Left hindlimb (tissue), 1 donor: ENCODE results near the gene C7orf33.
A peak's percentile ranks its signal among the peaks of the same experiment; 100 is the strongest.

ENCODE experiments used
- DNase-seq: peaks from one replicate; pipeline ENCODE4 v3.0.0-alpha.2; 2018

The C7orf33 gene

DNA sequence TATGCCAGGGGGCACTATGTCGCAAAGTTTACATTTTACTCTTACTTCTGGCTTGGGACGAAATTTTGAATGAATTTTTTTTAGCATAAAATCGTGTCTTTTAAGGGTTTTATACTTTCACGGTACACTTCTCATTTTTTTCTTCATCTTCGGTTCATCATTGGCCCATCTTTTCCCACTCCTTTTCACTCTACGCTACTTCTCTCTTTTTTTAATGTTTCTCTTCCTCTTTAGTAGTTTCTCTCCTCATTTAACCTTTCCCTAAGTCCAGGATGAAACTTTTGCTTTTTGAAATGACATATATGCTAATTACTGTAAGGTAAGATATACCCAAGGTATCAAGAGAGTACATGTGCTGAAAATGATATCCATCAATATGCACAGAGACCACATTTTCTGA is 39.5 kb downstream of the C7orf33 start:
- no peak for DNase-seq

DNA sequence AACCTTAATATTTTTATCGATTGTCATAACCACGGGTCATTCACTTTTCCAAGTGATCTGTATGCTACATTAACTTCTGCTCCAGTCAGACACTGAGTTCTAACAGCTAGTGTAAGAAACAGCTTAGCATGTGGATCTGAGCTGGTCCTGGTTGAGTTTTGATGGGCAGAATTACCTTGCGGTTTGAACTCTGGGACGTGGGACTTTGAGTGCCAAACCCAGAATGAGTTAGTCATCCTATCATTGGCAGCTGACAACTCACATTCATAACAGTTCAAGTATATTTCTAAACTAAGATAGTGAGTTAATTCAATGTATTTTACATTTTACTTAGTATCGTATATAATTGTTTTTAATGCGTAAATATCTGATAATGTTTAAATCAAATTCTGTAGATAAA is 43.2 kb downstream of the C7orf33 start:
- no peak for DNase-seq

DNA sequence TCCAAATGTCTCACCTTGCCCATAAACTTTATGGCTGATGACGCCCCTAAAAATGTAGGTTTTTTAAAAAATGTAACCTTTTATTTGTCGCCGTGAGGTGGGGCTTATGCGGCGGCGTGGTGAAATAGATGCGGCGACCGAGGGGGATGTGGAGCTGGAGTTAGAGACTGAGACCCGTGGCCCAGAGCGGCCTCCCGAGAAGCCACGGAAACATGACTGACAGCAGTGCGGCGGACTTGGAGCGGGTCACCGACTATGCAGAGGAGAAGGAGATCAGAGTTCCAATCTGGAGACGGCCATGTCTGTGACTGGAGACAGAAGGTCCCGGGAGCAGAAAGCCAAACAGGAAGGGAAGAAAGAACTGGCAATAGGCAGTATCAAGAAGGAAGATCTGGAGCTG is 46.5 kb downstream of the C7orf33 start:
- no peak for DNase-seq

DNA sequence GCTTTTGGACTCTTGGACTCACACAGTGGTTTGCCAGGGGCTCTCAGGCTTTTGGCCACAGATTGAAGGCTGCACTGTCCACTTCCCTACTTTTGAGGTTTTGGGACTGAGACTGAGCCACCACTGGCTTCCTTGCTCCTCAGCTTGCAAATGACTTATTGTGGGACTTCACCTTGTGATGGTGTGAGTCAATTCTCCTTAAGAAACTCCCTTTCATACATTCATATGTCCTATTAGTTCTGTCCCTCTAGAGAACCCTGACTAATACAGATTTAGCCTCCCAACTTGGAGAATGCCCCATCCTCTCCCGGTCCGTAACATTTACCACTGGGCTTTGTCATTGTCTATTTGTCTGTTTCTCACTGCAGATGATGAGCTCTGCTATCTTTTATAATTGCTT is 55.3 kb downstream of the C7orf33 start:
- DNase-seq: no peak

DNA sequence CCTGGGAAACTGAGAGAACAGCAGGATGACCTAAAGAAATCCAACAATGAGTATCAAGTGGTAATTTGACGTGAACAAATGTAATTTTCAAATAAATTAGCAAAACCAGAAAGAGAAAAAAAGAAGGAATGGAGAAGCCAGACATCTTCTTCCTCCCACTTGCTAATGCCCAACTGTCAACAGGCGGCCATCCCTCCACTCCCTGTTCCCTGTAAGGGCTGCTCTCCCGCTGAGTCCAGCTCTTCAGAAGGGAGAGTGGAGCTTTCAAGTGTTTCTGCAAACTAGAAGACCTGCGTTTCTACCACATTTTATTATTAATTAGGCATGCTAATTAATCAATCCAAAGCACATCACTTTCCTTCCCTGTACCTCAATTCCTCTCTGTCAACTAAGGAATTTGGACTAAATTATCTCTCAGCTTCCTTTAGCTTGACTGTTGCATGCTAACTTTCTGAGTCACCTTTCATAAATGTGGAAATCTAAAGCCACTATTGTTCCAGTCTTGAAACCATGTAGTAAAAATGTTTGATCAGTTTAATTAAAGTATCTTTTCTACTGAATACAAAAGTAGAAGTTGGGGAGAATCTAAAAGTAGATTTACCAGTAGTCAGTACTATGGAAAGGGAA is 59.8 kb downstream of the C7orf33 start:
- DNase-seq: no peak

DNA sequence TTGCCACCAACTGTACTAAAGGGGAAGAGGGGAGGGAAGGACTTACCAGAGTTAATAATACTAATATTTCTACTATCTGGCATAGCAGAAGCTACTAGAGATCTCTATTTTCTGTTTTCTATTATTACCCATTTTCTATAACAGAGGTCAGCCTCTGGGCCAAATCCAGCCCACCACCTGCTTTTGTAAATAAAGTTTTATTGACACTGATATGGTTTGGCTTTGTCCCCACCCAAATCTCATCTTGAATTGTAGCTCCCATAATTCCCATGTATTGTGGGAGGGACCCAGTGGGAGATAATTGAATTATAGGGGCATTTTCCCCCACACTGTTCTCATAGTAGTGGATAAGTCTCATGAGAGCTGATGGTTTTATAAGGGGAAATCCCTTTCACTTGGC is 62.2 kb downstream of the C7orf33 start:
- DNase-seq: no peak

DNA sequence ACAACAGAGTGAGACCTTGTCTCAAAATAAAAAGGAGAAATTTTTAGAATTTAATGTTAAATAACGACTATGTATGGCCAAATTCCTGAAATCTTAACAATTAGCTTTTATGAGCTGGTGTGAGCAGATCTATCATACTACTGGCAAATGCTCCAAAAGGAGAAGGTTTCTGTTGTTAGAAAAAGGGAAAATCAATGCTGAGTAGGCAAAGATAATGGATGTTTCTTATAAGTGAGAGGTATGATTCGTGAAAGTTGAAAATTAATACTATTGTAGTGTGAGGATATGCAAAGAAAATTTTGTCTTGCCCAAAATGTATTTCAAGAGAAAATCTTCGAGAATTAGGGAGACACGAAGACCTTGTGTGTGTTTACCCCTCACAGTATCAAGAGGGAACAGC is 67.4 kb downstream of the C7orf33 start:
- DNase-seq: no peak

DNA sequence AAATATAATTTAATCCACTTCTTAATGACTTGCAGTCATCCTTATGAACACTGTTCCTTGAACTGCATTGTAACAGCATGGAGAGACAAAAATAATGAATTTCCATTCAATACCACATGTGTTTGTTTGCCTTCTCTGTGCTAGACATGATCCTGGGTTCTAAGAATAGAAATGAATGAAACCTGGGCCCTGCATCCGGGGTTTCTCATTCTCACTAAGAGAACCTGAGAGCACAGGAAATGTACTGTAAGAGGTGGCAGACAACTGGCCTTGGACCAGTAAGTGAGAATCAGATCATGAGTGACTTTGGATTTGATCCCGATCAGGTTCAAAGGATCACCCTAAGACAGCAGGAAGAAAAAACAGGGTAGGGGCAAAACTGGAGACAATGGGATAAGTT is 70.9 kb downstream of the C7orf33 start:
- no peak for DNase-seq

DNA sequence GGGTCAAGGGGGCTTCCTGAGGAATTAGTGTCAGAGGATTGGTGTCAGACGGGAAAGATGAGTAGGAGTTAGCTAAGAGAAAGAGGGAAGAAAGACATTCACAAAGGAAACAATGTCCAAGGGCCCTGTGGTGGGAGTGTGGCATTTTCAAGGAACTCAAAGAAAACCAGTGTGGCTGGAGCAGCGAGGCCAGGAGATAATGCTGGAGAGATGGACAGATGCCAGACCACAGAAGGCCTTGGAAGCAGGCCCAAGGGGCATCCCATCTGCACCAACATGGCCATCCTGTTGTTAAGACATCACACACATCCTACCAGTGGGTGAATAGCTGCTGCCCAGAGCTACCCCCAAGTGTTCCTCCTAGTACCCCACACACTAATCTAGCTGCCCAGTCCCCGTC is 72.1 kb downstream of the C7orf33 start:
- DNase-seq: peak; percentile 50

DNA sequence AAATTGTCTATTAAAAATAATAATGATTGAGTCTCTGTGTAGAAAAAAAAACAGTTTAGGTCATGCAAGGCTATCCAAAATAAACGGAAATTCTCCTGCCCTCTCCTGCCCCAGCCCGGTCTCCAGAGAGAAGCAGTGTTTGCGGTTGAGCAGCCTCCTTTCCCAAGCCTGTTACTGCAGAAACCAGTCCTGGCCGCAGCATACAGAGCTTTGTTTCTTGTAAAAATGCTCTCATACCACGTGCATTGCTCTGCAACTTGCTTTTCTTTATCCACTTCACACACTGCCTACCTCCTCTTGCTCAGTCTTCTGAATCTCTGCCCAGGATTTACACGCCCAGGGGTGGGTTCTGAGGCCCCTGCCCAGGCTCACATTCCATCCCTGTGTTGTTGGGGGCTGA is 73.8 kb downstream of the C7orf33 start:
- peak; percentile 59 for DNase-seq

DNA sequence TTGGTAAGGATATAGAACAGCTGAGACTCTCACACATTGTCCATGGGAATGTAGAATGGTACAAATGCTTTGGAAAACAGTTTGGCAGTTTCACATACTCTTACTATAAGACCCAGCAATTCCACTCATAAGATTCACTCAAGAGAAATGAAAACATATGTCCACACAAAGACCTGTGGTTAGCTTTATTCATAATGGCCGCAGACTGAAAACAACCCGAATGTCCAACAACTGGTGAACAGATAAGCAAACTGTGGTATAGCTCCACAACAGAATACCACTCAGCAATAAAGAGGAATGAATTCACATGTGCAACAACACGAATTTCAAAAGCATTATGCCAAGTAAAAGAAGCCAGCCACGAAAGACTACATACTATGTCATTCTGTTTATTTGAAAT is 74.7 kb downstream of the C7orf33 start:
- DNase-seq: no peak
